Measurements from ENCODE around the gene TNRC6C. TPM values are rescaled to one million over a fixed set of nuclear protein-coding genes. Genes with fewer than 3 reads are reported as not detected.

The TNRC6C gene
- total RNA-seq, 2 donors from 2014 or later, result 31.0 to 48.1 TPM

GRCh38 chr17:78125976-78126894, 167.7 kb downstream of the TNRC6C start:
- no peak for DNase-seq (ENCODE audit: low spot score)

GRCh38 chr17:78126895-78127238, 168.4 kb downstream of the TNRC6C start:
- intact Hi-C loops (cut with DNase I), result loop anchor here in 1 of 2 donors (10.0 kb wide), 1 partner anchor 298 kb away; no protein-coding TSS in a partner anchor
- no peak for DNase-seq (ENCODE audit: low spot score)

More at GRCh38 chr17:78125976-78126894, 167.7 kb downstream of the TNRC6C start:
- intact Hi-C loops (cut with DNase I), result loop anchor here in 1 of 2 donors (10.0 kb wide), 1 partner anchor 299 kb away; no protein-coding TSS in a partner anchor

GRCh38 chr17:78127239-78127887, 168.9 kb downstream of the TNRC6C start:
- intact Hi-C loops (cut with DNase I), result loop anchor here in 1 of 2 donors (10.0 kb wide), 1 partner anchor 297 kb away; no protein-coding TSS in a partner anchor
- DNase-seq (ENCODE audit: low spot score), result peak; percentile 92

- intact Hi-C loops (cut with DNase I), result loop anchor here in 1 of 2 donors (10.0 kb wide), 1 partner anchor 297 kb away; no protein-coding TSS in a partner anchor
- DNase-seq (ENCODE audit: low spot score), result no peak
Observed at GRCh38 chr17:78127888-78128550, 169.5 kb downstream of the TNRC6C start.

- no peak for DNase-seq (ENCODE audit: low spot score)
- intact Hi-C loops (cut with DNase I), result loop anchor here in 1 of 2 donors (10.0 kb wide), 1 partner anchor 296 kb away; no protein-coding TSS in a partner anchor
Observed at GRCh38 chr17:78128551-78129350, 170.2 kb downstream of the TNRC6C start, which contains the start of gene TMC6. TMC6 (minus strand) TSS chr17:78128755; CDS start chr17:78126832, 1,923 bp downstream.

GRCh38 chr17:78129351-78130089, 171.0 kb downstream of the TNRC6C start:
- intact Hi-C loops (cut with DNase I), result loop anchor here in 1 of 2 donors (10.0 kb wide), 1 partner anchor 295 kb away; no protein-coding TSS in a partner anchor
- no peak for DNase-seq (ENCODE audit: low spot score)

GRCh38 chr17:78130090-78130436, 171.6 kb downstream of the TNRC6C start:
- intact Hi-C loops (cut with DNase I), result no loop called here
- DNase-seq (ENCODE audit: low spot score), result no peak

- DNase-seq (ENCODE audit: low spot score), result no peak
- intact Hi-C loops (cut with DNase I), result no loop called here
Observed at GRCh38 chr17:78130437-78131101, 172.1 kb downstream of the TNRC6C start, which contains the start of gene TMC8. TMC8 (plus strand) TSS chr17:78130771; CDS start chr17:78131589, 818 bp downstream.

GRCh38 chr17:78131172-78132083, 172.9 kb downstream of the TNRC6C start:
- DNase-seq (ENCODE audit: low spot score), result no peak
- intact Hi-C loops (cut with DNase I), result no loop called here

- DNase-seq (ENCODE audit: low spot score), result no peak
- intact Hi-C loops (cut with DNase I), result no loop called here
Observed at GRCh38 chr17:78132084-78132676, 173.7 kb downstream of the TNRC6C start.

- intact Hi-C loops (cut with DNase I), result no loop called here
- no peak for DNase-seq (ENCODE audit: low spot score)
Observed at GRCh38 chr17:78132767-78133178, 174.3 kb downstream of the TNRC6C start.

GRCh38 chr17:78133179-78133951, 174.9 kb downstream of the TNRC6C start:
- intact Hi-C loops (cut with DNase I), result no loop called here
- DNase-seq (ENCODE audit: low spot score), result no peak

GRCh38 chr17:78133971-78134898, 175.7 kb downstream of the TNRC6C start:
- no peak for DNase-seq (ENCODE audit: low spot score)
- intact Hi-C loops (cut with DNase I), result no loop called here

GRCh38 chr17:78134899-78135385, 176.4 kb downstream of the TNRC6C start:
- intact Hi-C loops (cut with DNase I), result no loop called here
- DNase-seq (ENCODE audit: low spot score), result no peak

Measured in posterior vena cava (tissue), 2 donors.